Measurements from ENCODE around the gene NAP1L2.

- TF ChIP-seq CTCF (IDR thresholded peaks at IDR 0.05; ENCODE audit: extremely low read depth in 1 of 2, insufficient read depth in 1 of 2, low read depth in 1 of 2, low read length in 2 of 2), result no peak
- TF ChIP-seq MAX (IDR thresholded peaks at IDR 0.05; ENCODE audit: insufficient read depth, insufficient read length), result no peak
- no peak for TF ChIP-seq POLR2AphosphoS5 (IDR thresholded peaks at IDR 0.05; ENCODE audit: insufficient read depth, low read depth, low read length)
- TF ChIP-seq EZH2 (IDR thresholded peaks at IDR 0.05; ENCODE audit: borderline replicate concordance, low read depth, low read length, severe bottlenecking), result no peak
- TF ChIP-seq POLR2A (IDR thresholded peaks at IDR 0.05; ENCODE audit: low read depth, low read length), result no peak
Observed at GRCh38 chrX:73215246-73215645, 595 bp upstream of the NAP1L2 start.
